Mesenchymal stem cell (in vitro differentiated cells and primary cell): Measurements from ENCODE around the gene ZNF90. TPM values are rescaled to one million over a fixed set of nuclear protein-coding genes. Genes with fewer than 3 reads are reported as not detected.

ENCODE experiments used
- small RNA-seq: library from polyadenylated mRNA; stranded (forward); fragments of <200 nt; extraction: miRNeasy Mini kit (QIAGEN cat#:217004); gene quantifications from one replicate; pipeline ENCODE3, GENCODE V24; 2013; ENCODE audit warnings: low read depth

The ZNF90 gene

Small RNAs within 50 kb of the gene (small RNA-seq; reads per million reads assigned to genes)
- gene AC006539.3 = not detected
